Activated T-helper 17 cell treated with anti-CD3 and anti-CD28 coated beads, Interleukin-2, amount 50 U/mL, for 72 hours (primary cell): ENCODE results near the gene GUCY2C. TPM values are rescaled to one million over a fixed set of nuclear protein-coding genes. Genes with fewer than 3 reads are reported as not detected.
A peak's percentile ranks its signal among the peaks of the same experiment; 100 is the strongest.
"Not testable (repeated sequence)": the region's sequence is repeated elsewhere in the genome, so short reads cannot be mapped to it uniquely, and the experiment has no call there.

ENCODE experiments used
- ATAC-seq: fragments of 150-1000 bp; cut with Tn5 transposase; replicated peaks from 2 replicates; pipeline ENCODE4 v1.10.0; 2021; ENCODE audit warnings: mild to moderate bottlenecking, moderate library complexity
- H3K27ac Mint-ChIP-seq: one replicate; pipeline ENCODE4 v1.8.0; 2022; ENCODE audit warnings: mixed read lengths
- H3K27me3 Mint-ChIP-seq: one replicate; pipeline ENCODE4 v1.8.0; 2022; ENCODE audit warnings: mixed read lengths
- H3K36me3 Mint-ChIP-seq: one replicate; pipeline ENCODE4 v1.8.0; 2022; ENCODE audit warnings: low read depth, mild to moderate bottlenecking, mixed read lengths
- H3K4me1 Mint-ChIP-seq: one replicate; pipeline ENCODE4 v1.8.0; 2022; ENCODE audit warnings: mixed read lengths
- H3K4me3 Mint-ChIP-seq: one replicate; pipeline ENCODE4 v1.8.0; 2022; ENCODE audit warnings: mild to moderate bottlenecking, mixed read lengths
- H3K9me3 Mint-ChIP-seq: one replicate; pipeline ENCODE4 v1.8.0; 2022; ENCODE audit warnings: mixed read lengths
- total RNA-seq, 2 donors: library from RNA; stranded (reverse); gene quantifications; one replicate each; pipeline ENCODE4 v1.2.3, GENCODE V29; 2022

GUCY2C gene
- not detected for total RNA-seq

DNA sequence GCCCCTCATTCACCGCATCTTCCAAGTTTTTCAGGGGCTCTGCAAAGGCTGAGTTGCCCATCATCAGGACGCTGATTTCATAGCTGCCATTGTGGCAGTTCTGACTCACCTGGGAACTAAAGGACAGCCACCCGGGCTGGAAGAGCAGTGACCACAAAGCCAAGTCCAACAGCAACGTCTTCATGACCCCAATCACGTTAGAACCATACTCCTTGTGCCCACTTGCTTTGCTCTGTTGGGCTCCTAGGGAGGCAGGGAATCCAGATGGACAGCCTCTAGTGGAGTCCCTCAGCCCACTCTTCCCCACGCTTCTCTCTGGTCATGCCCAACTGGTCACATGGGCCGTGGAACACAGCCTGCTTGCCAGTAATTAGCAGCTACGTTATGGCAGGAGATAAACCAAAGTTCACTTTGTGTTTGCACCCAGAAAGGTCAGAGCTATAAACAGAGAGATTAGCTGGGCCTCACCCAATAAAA is at the start of gene GUCY2C:
TSS of gene GUCY2C (minus strand) at position 335 of the 477 bp plus-strand sequence. CDS start at position 184, 151 bp downstream.
- Mint-ChIP-seq H3K4me1 (no peaks in the 10 kb centered on the region), H3K27ac (no peak within 1 kb of the TSS), H3K27me3 (peaks cover 30% of the 10 kb centered on the region), H3K4me3 (no peak within 1 kb of the TSS), H3K9me3 (no peaks in the 10 kb centered on the region), H3K36me3 (no peaks in the 10 kb centered on the region)
- no peak for ATAC-seq

DNA sequence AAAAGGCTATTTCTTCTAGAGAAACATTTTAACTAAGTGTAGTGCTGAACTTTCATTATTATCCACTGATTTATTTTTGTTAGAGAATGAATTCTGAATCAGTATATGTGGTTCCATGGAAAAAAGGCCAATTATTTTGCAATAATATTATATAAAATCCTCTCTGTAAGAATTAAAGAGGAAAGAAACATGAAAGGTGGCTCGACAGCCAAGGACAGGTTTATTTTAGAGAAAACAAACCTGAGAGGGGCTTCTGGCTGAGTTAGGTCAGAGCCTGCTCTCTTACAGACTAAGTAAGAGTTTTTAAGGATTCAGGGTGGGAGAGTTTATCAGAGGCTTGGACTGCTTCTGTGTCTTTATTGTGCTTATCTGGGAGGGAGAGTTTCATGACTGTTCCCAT is 46.7 kb upstream of the GUCY2C start:
- Mint-ChIP-seq H3K27ac (no peak overlapping the region), H3K36me3 (peaks cover 19% of the 10 kb centered on the region), H3K4me3 (no peak overlapping the region), H3K9me3 (peaks cover 9% of the 10 kb centered on the region), H3K4me1 (no peaks in the 10 kb centered on the region), H3K27me3 (no peaks in the 10 kb centered on the region)
- ATAC-seq, result no peak

GRCh38 chr12:14741942-14742341 is 45.5 kb upstream of the GUCY2C start:
- Mint-ChIP-seq H3K27me3 (no peaks in the 10 kb centered on the region), H3K4me3 (no peak overlapping the region), H3K36me3 (peaks cover 19% of the 10 kb centered on the region), H3K27ac (no peak overlapping the region), H3K9me3 (peaks cover 9% of the 10 kb centered on the region), H3K4me1 (no peaks in the 10 kb centered on the region)
- no peak for ATAC-seq

GRCh38 chr12:14741153-14741552 is 44.8 kb upstream of the GUCY2C start:
- no peak overlapping the region for H3K4me3 Mint-ChIP-seq
- peaks cover 19% of the 10 kb centered on the region for H3K36me3 Mint-ChIP-seq
- no peak overlapping the region for H3K27ac Mint-ChIP-seq
- H3K27me3 Mint-ChIP-seq, result no peaks in the 10 kb centered on the region
- H3K9me3 Mint-ChIP-seq, result peaks cover 9% of the 10 kb centered on the region
- H3K4me1 Mint-ChIP-seq, result no peaks in the 10 kb centered on the region
- no peak for ATAC-seq

- not testable (repeated sequence) for H3K4me1 Mint-ChIP-seq, H3K27ac Mint-ChIP-seq, ATAC-seq, H3K4me3 Mint-ChIP-seq, H3K27me3 Mint-ChIP-seq, H3K36me3 Mint-ChIP-seq, H3K9me3 Mint-ChIP-seq
Observed at GRCh38 chr12:14736441-14736840, 40.0 kb upstream of the GUCY2C start.

GRCh38 chr12:14731821-14732220 is 35.4 kb upstream of the GUCY2C start:
- no peak overlapping the region for H3K4me3 Mint-ChIP-seq
- no peaks in the 10 kb centered on the region for H3K4me1 Mint-ChIP-seq
- no peak for ATAC-seq
- peaks cover 6% of the 10 kb centered on the region for H3K36me3 Mint-ChIP-seq
- H3K27me3 Mint-ChIP-seq, result peaks cover 3% of the 10 kb centered on the region
- H3K9me3 Mint-ChIP-seq, result peaks cover 9% of the 10 kb centered on the region
- no peak overlapping the region for H3K27ac Mint-ChIP-seq

DNA sequence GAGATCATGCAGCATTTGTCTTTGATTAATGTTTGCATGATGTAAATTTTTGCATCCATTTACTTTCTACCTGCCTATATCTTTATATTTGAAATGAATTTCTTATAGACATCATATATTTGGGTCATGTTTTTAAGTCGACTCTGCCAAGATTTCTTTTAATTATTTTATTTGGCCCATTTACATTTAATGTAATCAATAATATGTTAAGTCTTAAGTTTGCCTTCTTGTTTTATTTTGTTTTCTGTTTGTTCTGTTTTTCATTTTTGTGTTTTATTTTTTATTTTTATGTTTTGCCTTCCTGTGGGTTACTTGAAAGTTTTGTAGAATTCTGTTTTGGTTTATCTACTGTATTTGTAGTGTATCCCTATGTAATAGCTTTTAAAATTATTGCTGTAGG is 33.2 kb upstream of the GUCY2C start:
- Mint-ChIP-seq H3K4me3 (no peak overlapping the region), H3K4me1 (no peaks in the 10 kb centered on the region), H3K27ac (no peak overlapping the region), H3K9me3 (peaks cover 9% of the 10 kb centered on the region), H3K27me3 (peaks cover 3% of the 10 kb centered on the region), H3K36me3 (peaks cover 6% of the 10 kb centered on the region)
- ATAC-seq, result no peak

DNA sequence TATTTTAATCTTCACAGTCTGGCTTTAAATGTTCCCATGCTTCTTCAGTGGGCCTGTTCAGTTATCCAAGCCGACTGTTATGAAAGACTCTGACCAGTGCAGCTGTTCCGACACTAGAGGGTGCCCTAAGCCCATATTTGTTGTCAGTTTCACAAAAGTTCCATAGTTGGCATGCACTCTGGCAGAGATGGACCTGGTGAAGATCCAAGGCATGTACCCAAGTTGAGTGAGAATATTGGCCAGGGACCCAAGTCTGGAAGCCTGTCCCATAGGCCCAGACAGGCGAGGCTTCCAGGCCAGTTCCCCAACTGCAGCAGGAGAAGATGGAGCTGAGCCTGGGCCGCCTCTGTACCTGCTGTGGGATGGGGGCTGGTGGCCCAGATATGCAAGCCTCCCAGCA is 27.4 kb upstream of the GUCY2C start:
- peak; percentile 70 for ATAC-seq
- H3K4me3 Mint-ChIP-seq, result no peak overlapping the region
- H3K27me3 Mint-ChIP-seq, result peaks cover 10% of the 10 kb centered on the region

DNA sequence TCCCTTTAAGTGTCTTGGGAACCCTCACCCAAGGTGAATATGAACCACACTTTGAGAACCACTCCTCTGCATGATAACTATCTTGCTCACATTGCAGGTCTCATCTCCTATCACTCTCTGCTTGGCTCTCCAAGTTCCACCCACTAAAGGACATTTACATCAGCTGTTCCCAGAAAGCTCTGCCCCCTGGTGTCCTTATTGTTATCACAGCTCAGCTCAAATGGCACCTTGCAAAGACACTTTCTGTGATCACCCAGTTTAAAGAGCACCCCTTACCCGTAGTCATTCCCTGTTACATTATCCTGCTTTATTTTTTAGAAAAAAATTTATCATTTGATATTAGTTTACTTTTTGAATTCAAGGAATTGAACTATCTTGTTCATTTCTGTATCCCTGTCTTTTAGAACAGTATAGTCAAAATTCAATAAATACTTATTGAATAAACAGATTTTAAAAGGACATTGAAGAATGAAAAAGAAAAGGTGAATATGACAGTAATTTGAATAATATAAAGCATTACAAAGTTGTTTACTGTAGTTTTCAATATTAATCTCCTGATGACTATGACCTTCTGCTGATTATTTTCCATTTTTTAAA is 20.5 kb upstream of the GUCY2C start:
- Mint-ChIP-seq H3K9me3 (no peaks in the 10 kb centered on the region), H3K27ac (no peak overlapping the region), H3K36me3 (no peaks in the 10 kb centered on the region), H3K4me1 (no peaks in the 10 kb centered on the region), H3K27me3 (peaks cover 8% of the 10 kb centered on the region), H3K4me3 (no peak overlapping the region)
- peak; percentile 78 for ATAC-seq

More for the DNA sequence above, 27.4 kb upstream of the GUCY2C start:
- Mint-ChIP-seq H3K36me3 (no peaks in the 10 kb centered on the region), H3K4me1 (no peaks in the 10 kb centered on the region), H3K9me3 (peaks cover 3% of the 10 kb centered on the region), H3K27ac (no peak overlapping the region)

- Mint-ChIP-seq H3K4me3 (no peak overlapping the region), H3K9me3 (no peaks in the 10 kb centered on the region), H3K27ac (no peak overlapping the region), H3K36me3 (no peaks in the 10 kb centered on the region), H3K4me1 (no peaks in the 10 kb centered on the region), H3K27me3 (peaks cover 5% of the 10 kb centered on the region)
- no peak for ATAC-seq
Observed at GRCh38 chr12:14714437-14714836, 18.0 kb upstream of the GUCY2C start.

- Mint-ChIP-seq H3K36me3 (no peaks in the 10 kb centered on the region), H3K4me3 (no peak overlapping the region), H3K27me3 (peaks cover 23% of the 10 kb centered on the region), H3K4me1 (no peaks in the 10 kb centered on the region), H3K9me3 (no peaks in the 10 kb centered on the region), H3K27ac (no peak overlapping the region)
- ATAC-seq, result no peak
Observed at GRCh38 chr12:14710632-14711320, 14.4 kb upstream of the GUCY2C start.

DNA sequence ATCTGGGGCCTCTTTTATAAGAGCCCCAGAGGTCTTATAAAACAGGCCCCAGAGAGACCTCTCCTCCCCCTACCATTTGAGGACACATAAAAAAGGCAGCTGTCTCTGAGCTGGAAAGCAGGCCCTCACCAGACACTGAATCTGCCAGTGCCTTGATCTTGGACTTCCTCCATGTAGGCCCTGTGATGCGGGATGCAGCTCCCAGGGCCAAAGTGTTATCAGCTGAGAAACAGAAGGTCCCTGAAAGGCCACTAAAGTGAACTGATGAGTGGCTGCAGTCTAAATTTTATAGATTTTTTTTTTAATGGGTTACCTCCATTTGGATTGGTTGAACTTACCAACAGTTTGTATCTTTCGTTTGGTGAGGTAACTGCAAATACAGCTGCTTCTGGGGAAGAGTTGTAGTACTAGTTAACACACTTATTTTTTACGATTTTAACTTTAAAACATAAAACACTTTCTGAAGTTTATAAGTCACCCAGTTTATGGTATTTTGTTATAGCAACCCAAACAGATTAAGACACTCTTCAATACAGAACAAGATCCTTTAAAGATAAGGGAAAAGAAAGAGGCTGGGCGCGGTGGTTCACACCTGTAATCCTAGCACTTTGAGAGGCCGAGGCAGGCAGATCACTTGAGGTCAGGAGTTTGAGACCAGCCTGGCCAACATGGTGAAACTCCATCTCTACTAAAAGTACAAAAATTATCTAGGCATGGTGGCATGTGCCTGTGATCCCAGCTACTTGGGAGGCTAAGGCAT is 5.6 kb upstream of the GUCY2C start:
- Mint-ChIP-seq H3K36me3 (no peaks in the 10 kb centered on the region), H3K4me1 (no peaks in the 10 kb centered on the region), H3K4me3 (no peak overlapping the region), H3K27ac (no peak overlapping the region), H3K27me3 (peaks cover 18% of the 10 kb centered on the region), H3K9me3 (no peaks in the 10 kb centered on the region)
- no peak for ATAC-seq

- H3K9me3 Mint-ChIP-seq, result no peaks in the 10 kb centered on the region
- peaks cover 16% of the 10 kb centered on the region for H3K27me3 Mint-ChIP-seq
- H3K4me1 Mint-ChIP-seq, result no peaks in the 10 kb centered on the region
- H3K36me3 Mint-ChIP-seq, result no peaks in the 10 kb centered on the region
- no peak overlapping the region for H3K4me3 Mint-ChIP-seq
- ATAC-seq, result no peak
- H3K27ac Mint-ChIP-seq, result no peak overlapping the region
Observed at GRCh38 chr12:14700935-14701334, 4.5 kb upstream of the GUCY2C start.

- H3K27ac Mint-ChIP-seq, result no peak overlapping the region
- H3K4me3 Mint-ChIP-seq, result no peak overlapping the region
- no peaks in the 10 kb centered on the region for H3K9me3 Mint-ChIP-seq
- no peak for ATAC-seq
- H3K36me3 Mint-ChIP-seq, result no peaks in the 10 kb centered on the region
- peaks cover 16% of the 10 kb centered on the region for H3K27me3 Mint-ChIP-seq
- H3K4me1 Mint-ChIP-seq, result no peaks in the 10 kb centered on the region
Observed at GRCh38 chr12:14699923-14700322, 3.5 kb upstream of the GUCY2C start.

GRCh38 chr12:14698555-14698954 is 2.2 kb upstream of the GUCY2C start:
- ATAC-seq, result no peak
- no peaks in the 10 kb centered on the region for H3K36me3 Mint-ChIP-seq
- H3K4me3 Mint-ChIP-seq, result no peak overlapping the region
- no peaks in the 10 kb centered on the region for H3K9me3 Mint-ChIP-seq
- H3K27me3 Mint-ChIP-seq, result peaks cover 22% of the 10 kb centered on the region
- no peaks in the 10 kb centered on the region for H3K4me1 Mint-ChIP-seq
- no peak overlapping the region for H3K27ac Mint-ChIP-seq
